NT2/D1 (cell line): Measurements from ENCODE around the gene ANKRD6.

Source experiments
- SUZ12 ChIP-seq: IDR thresholded peaks from 2 replicates; pipeline ENCODE4 v1.6.1; 2011; ENCODE audit not compliant: insufficient read length, insufficient read depth; ENCODE audit errors: extremely low read depth
- YY1 ChIP-seq: IDR thresholded peaks from 2 replicates; pipeline ENCODE4 v1.6.1; 2011; ENCODE audit not compliant: insufficient read length, insufficient read depth
- ZNF274 ChIP-seq: IDR thresholded peaks from 2 replicates; pipeline ENCODE4 v1.6.1; 2011; ENCODE audit warnings: mild to moderate bottlenecking, low read depth, low read length

DNA sequence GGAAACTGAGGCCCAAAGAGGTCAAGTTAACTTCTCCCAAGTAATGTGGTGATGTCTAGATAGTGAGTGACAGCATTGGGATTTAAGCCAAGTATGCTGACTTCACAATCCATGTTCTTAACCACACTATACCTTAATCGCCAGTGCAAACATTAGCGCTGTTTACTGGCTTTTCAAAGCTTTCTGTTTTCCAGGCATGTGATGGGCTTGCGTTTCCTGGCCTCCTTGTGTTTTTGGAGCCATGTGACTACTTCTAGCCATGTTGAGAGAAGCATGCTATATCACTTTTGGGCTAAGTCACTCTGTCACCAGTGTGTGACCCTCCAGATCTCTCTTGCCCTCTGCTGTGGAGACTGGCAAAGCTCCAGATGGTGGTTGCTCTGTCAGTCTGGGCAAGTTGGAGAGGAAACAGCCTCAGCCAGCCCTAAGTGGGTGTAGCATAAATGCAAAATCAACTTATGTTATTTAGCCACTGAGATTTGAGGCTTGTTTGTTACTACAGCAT, 76.9 kb downstream of the ANKRD6 start:
- TF ChIP-seq SUZ12 (no peak), YY1 (no peak), ZNF274 (no peak)
